Measurements from ENCODE around the gene SCRN3.
A peak's percentile ranks its signal among the peaks of the same experiment; 100 is the strongest.
"Not testable (repeated sequence)": the region's sequence is repeated elsewhere in the genome, so short reads cannot be mapped to it uniquely, and the experiment has no call there.

Gene SCRN3

GRCh38 chr2:174395284-174395968 lies at the start of gene SCRN3:
TSS of gene SCRN3 (plus strand) at chr2:174395730. CDS start at chr2:174398284, 2,554 bp downstream.
- peak; percentile 82 for DNase-seq (ENCODE audit: low spot score)

GRCh38 chr2:174350018-174350417 lies 45.5 kb upstream of the SCRN3 start:
- no peak for DNase-seq (ENCODE audit: low spot score)

- no peak for DNase-seq (ENCODE audit: low spot score)
Measured at GRCh38 chr2:174350593-174351181, 44.8 kb upstream of the SCRN3 start.

- no peak for DNase-seq (ENCODE audit: low spot score)
Measured at GRCh38 chr2:174353004-174353403, 42.5 kb upstream of the SCRN3 start.

GRCh38 chr2:174356347-174356746 lies 39.2 kb upstream of the SCRN3 start:
- no peak for DNase-seq (ENCODE audit: low spot score)

- not testable (repeated sequence) for DNase-seq (ENCODE audit: low spot score)
Measured at GRCh38 chr2:174359663-174360062, 35.9 kb upstream of the SCRN3 start.

- no peak for DNase-seq (ENCODE audit: low spot score)
Measured at GRCh38 chr2:174362949-174363348, 32.6 kb upstream of the SCRN3 start.

- not testable (repeated sequence) for DNase-seq (ENCODE audit: low spot score)
Measured at GRCh38 chr2:174363492-174364225, 31.9 kb upstream of the SCRN3 start.

- DNase-seq (ENCODE audit: low spot score): no peak
Measured at GRCh38 chr2:174364628-174365027, 30.9 kb upstream of the SCRN3 start.

- DNase-seq (ENCODE audit: low spot score): no peak
Measured at GRCh38 chr2:174365571-174365970, 30.0 kb upstream of the SCRN3 start.

- no peak for DNase-seq (ENCODE audit: low spot score)
Measured at GRCh38 chr2:174368691-174369090, 26.8 kb upstream of the SCRN3 start.

GRCh38 chr2:174376967-174377366 lies 18.6 kb upstream of the SCRN3 start:
- DNase-seq (ENCODE audit: low spot score): no peak

GRCh38 chr2:174383796-174384195 lies 11.7 kb upstream of the SCRN3 start:
- no peak for DNase-seq (ENCODE audit: low spot score)

- no peak for DNase-seq (ENCODE audit: low spot score)
Measured at GRCh38 chr2:174385201-174385600, 10.3 kb upstream of the SCRN3 start.

- not testable (repeated sequence) for DNase-seq (ENCODE audit: low spot score)
Measured at GRCh38 chr2:174388706-174389105, 6.8 kb upstream of the SCRN3 start.

GRCh38 chr2:174389542-174389941 lies 6.0 kb upstream of the SCRN3 start:
- DNase-seq (ENCODE audit: low spot score): no peak

GRCh38 chr2:174390303-174390702 lies 5.2 kb upstream of the SCRN3 start:
- not testable (repeated sequence) for DNase-seq (ENCODE audit: low spot score)

- DNase-seq (ENCODE audit: low spot score): no peak
Measured at GRCh38 chr2:174392706-174393105, 2.8 kb upstream of the SCRN3 start.

GRCh38 chr2:174395969-174396630 lies 570 bp downstream of the SCRN3 start:
- DNase-seq (ENCODE audit: low spot score): peak; percentile 22

GRCh38 chr2:174397773-174398172 lies 2.2 kb downstream of the SCRN3 start:
- DNase-seq (ENCODE audit: low spot score): no peak

- DNase-seq (ENCODE audit: low spot score): peak; percentile 32
Measured at GRCh38 chr2:174399171-174399570, 3.6 kb downstream of the SCRN3 start.

- DNase-seq (ENCODE audit: low spot score): no peak
Measured at GRCh38 chr2:174400853-174401252, 5.3 kb downstream of the SCRN3 start.

- DNase-seq (ENCODE audit: low spot score): no peak
Measured at GRCh38 chr2:174403628-174404027, 8.1 kb downstream of the SCRN3 start.

Measured in AG08396 (cell line).